PFSK-1 (cell line): ENCODE results near the gene CAMKMT.

Experiments
- FOXP2 ChIP-seq: optimal IDR thresholded peaks from 2 replicates; pipeline ENCODE3; 2011; ENCODE audit warnings: borderline replicate concordance, control low read depth, inconsistent platforms; ENCODE audit not compliant: insufficient read depth; ENCODE audit errors: extremely low read length, extremely low read depth
- POLR2AphosphoS5 ChIP-seq: IDR thresholded peaks from 2 replicates; pipeline ENCODE4 v1.6.1; 2012; ENCODE audit warnings: low read depth, mild to moderate bottlenecking, control low read depth, low read length, moderate library complexity
- REST ChIP-seq, 2 experiments: IDR thresholded peaks; 2 replicates each; pipeline versions ENCODE4 v1.6.1 to v1.8.0; 2011 to 2012; ENCODE audit warnings: low read depth in 2 of 2, low read length in 2 of 2, control low read depth in 1 of 2, inconsistent platforms in 1 of 2, mild to moderate bottlenecking in 1 of 2, moderate library complexity in 1 of 2; ENCODE audit not compliant: insufficient read depth in 1 of 2
- SIN3A ChIP-seq: IDR thresholded peaks from 2 replicates; pipeline ENCODE4 v1.6.1; 2012; ENCODE audit warnings: mild to moderate bottlenecking, low read length, moderate library complexity, borderline replicate concordance; ENCODE audit not compliant: insufficient read depth
- TAF1 ChIP-seq: IDR thresholded peaks from 2 replicates; pipeline ENCODE4 v1.6.1; 2012; ENCODE audit warnings: low read length, control low read depth, borderline replicate concordance; ENCODE audit not compliant: insufficient read depth

The CAMKMT gene

GRCh38 chr2:44364604-44365003 lies 2.9 kb downstream of the CAMKMT start:
- no peak for TF ChIP-seq FOXP2
- no peak for TF ChIP-seq TAF1
- TF ChIP-seq REST (IDR thresholded peaks at IDR 0.05; ENCODE audit: insufficient read depth in 1 of 2, low read depth in 2 of 2, low read length in 2 of 2), result no peak
- TF ChIP-seq SIN3A, result no peak
- TF ChIP-seq POLR2AphosphoS5, result no peak

- TF ChIP-seq FOXP2 (no peak), SIN3A (no peak), REST (IDR thresholded peaks at IDR 0.05; ENCODE audit: insufficient read depth in 1 of 2, low read depth in 2 of 2, low read length in 2 of 2) (no peak), TAF1 (no peak), POLR2AphosphoS5 (no peak)
Observed at GRCh38 chr2:44367591-44367990, 5.8 kb downstream of the CAMKMT start.

- TF ChIP-seq REST (IDR thresholded peaks at IDR 0.05; ENCODE audit: insufficient read depth in 1 of 2, low read depth in 2 of 2, low read length in 2 of 2) (no peak), FOXP2 (no peak), SIN3A (no peak), TAF1 (no peak), POLR2AphosphoS5 (no peak)
Observed at GRCh38 chr2:44369392-44369791, 7.6 kb downstream of the CAMKMT start.

- TF ChIP-seq SIN3A, result no peak
- no peak for TF ChIP-seq REST (IDR thresholded peaks at IDR 0.05; ENCODE audit: insufficient read depth in 1 of 2, low read depth in 2 of 2, low read length in 2 of 2)
- no peak for TF ChIP-seq FOXP2
- no peak for TF ChIP-seq POLR2AphosphoS5
- no peak for TF ChIP-seq TAF1
Observed at GRCh38 chr2:44371445-44371844, 9.7 kb downstream of the CAMKMT start.

- TF ChIP-seq FOXP2 (no peak), TAF1 (no peak), POLR2AphosphoS5 (no peak), SIN3A (no peak), REST (IDR thresholded peaks at IDR 0.05; ENCODE audit: insufficient read depth in 1 of 2, low read depth in 2 of 2, low read length in 2 of 2) (no peak)
Observed at GRCh38 chr2:44372246-44372645, 10.5 kb downstream of the CAMKMT start.
